AG10803 (cell line): ENCODE measurements around the gene MRPL57.

Experiments used
- DNase-seq: peaks from one replicate; pipeline ENCODE4 v3.0.0; 2010; ENCODE audit warnings: low read depth
- H3K4me3 ChIP-seq: 2 replicates; pipeline ENCODE4 v1.5.1; 2011; ENCODE audit warnings: mild to moderate bottlenecking, low read length, control low read depth
- TF ChIP-seq, protein P1 (sequence below): conservative IDR thresholded peaks from 2 replicates; pipeline ENCODE4 v1.5.1; 2011; ENCODE audit warnings: mild to moderate bottlenecking, low read length, control low read depth, inconsistent platforms

The MRPL57 gene

DNA sequence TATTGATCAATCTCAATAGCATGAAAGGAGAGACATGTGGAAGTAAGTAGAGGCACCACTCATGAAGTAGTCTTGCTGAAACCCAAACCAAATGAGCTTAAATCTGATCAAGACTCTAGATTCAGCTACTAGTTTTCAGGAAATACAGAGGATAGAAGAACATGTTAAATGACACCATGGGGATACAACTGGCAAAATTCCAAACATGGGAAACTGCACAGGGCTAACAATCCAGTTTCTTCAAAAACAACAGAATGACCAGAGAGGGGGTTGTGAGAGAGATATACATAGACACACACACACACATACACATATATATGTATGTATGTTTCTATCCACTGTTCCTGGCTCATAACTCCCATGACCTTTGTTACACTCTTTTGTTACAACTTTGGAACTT, 44.8 kb downstream of the MRPL57 start:
- no peak overlapping the region for H3K4me3 ChIP-seq
- no peak for DNase-seq
- TF ChIP-seq, protein P1, sequence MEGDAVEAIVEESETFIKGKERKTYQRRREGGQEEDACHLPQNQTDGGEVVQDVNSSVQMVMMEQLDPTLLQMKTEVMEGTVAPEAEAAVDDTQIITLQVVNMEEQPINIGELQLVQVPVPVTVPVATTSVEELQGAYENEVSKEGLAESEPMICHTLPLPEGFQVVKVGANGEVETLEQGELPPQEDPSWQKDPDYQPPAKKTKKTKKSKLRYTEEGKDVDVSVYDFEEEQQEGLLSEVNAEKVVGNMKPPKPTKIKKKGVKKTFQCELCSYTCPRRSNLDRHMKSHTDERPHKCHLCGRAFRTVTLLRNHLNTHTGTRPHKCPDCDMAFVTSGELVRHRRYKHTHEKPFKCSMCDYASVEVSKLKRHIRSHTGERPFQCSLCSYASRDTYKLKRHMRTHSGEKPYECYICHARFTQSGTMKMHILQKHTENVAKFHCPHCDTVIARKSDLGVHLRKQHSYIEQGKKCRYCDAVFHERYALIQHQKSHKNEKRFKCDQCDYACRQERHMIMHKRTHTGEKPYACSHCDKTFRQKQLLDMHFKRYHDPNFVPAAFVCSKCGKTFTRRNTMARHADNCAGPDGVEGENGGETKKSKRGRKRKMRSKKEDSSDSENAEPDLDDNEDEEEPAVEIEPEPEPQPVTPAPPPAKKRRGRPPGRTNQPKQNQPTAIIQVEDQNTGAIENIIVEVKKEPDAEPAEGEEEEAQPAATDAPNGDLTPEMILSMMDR: no peak

DNA sequence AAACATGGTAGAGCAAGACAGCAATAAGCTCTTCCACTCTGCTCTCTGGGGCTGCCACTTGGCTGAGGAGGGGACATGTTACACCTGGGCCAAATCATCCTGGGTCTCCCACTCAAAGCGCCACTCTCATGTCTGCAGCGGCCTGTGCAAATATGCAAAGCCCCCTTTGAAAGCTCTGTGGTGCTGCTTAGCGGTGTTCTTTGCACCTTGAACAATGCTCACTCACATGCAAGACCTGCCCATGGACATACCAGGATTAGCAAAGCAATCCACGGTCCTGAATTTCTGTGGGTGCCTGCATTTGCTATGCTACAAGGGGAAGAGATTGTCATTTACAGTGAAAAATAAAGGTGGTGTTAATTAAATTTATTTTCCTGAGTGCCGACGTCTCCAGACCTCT, 48.6 kb downstream of the MRPL57 start:
- DNase-seq: no peak
- no peak overlapping the region for H3K4me3 ChIP-seq
- TF ChIP-seq, protein P1: no peak

DNA sequence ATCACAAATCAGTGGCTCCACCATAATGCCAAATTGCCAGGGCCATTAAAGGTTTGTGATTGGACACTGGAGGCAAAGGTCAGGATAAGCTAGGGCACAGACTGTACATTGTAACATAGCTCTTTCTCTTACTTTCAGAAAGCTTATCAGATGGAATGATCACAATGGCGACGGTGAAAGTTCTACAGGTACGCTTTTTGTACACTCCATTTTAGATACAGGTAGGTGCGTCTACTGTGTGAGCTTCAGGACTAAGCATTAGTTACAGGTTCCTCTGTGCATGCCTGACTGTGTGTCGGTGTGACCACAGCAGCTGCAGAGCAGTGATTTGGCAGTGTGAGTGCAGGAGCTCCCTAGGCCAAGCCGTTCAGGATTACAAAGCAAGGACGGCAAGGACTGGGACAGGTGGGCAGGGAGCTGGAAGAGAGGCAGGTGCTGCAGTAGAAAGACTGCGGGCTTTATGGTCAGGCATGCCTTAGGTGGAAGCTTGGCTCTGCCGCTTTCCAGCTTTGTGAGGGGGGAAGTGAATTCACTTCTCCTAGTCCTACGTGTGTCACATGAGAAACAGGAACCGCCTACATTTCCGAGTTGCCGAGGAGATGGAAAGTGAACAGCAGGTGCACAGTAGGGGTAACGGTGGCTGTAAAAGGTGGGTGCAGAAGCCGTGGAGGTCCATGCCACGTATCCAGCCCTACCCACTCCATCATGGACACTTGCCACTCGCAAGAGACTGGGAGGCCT, 49.6 kb downstream of the MRPL57 start:
- DNase-seq: no peak
- H3K4me3 ChIP-seq: no peak overlapping the region
- TF ChIP-seq, protein P1: no peak

DNA sequence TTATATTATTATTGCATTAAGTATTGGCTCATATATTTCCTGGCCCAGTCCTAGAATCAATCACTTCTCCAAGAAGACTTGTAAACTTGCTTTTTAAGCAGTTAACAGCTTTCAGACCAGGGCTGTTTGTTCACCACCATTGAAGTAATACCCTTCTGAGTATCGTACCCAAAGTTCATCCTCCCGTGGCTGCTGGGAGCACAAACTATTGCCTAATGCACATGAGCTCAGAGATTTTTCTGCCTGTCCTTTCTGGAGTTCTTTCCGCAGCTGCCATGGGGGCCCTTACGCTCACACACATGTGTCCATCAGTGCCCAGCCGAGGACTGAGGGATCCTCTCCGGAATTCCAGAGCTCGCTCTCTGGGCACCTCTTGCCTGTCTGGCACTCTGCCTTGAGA, 51.5 kb downstream of the MRPL57 start:
- TF ChIP-seq, protein P1: no peak
- no peak overlapping the region for H3K4me3 ChIP-seq
- DNase-seq: no peak
